Midbrain (tissue), 1 donor: ENCODE results near the gene CIART.
"Not testable (repeated sequence)": the region's sequence is repeated elsewhere in the genome, so short reads cannot be mapped to it uniquely, and the experiment has no call there.

Experiments
- DNase-seq: peaks from one replicate; lab custom pipeline; 2025; lab: John Stamatoyannopoulos, UW

The CIART gene

GRCh38 chr1:150262388-150263320, 19.7 kb upstream of the CIART start:
- no peak for DNase-seq

DNA sequence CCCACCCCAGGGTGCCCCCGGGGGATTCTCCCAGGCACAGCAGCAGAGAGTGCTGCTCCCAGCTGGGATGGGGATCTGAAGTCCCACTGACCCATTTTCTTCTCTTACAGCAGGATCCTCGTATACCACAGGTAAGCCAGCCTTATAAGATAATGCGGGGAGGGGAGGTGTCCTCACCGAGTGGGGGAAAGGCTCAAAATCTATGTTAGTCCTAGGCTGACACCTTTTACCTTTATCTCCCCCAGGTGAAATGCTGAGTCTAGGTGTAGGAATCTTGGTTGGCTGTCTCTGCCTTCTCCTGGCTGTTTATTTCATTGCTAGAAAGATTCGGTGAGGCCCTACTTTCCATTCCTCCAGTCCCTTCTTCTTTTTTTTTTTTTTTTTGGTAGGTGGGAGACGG, 18.8 kb upstream of the CIART start:
- no peak for DNase-seq

- no peak for DNase-seq
Observed at GRCh38 chr1:150267896-150268295, 14.5 kb upstream of the CIART start.

DNA sequence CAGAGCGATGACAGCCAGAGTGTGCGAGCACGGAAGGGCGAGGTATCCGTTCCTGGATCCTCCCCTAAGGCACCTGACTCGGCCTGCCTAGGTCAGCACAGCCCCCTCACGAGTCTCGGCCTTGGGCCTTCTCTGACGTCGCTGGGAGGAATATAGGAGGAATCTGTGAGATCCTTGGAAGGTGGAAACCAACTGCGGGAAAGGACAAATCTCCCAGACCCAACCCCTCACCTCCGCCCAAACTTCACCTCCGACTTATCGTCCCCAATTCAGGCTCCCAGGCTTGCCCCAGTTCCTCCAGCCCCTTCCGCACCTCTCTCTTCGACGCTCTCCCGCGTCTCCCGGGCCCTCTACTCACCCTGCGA, 14.0 kb upstream of the CIART start:
- DNase-seq, result peak; percentile 14

GRCh38 chr1:150268705-150269403, 13.5 kb upstream of the CIART start, which contains the start of gene APH1A:
Gene APH1A, minus strand, starts transcription at chr1:150269016. Its CDS starts 206 bp downstream, at chr1:150268810.
- peak; percentile 97 for DNase-seq

- DNase-seq, result no peak
Observed at GRCh38 chr1:150269451-150269850, 12.9 kb upstream of the CIART start.

- DNase-seq, result no peak
Observed at GRCh38 chr1:150271291-150271959, 10.9 kb upstream of the CIART start.

DNA sequence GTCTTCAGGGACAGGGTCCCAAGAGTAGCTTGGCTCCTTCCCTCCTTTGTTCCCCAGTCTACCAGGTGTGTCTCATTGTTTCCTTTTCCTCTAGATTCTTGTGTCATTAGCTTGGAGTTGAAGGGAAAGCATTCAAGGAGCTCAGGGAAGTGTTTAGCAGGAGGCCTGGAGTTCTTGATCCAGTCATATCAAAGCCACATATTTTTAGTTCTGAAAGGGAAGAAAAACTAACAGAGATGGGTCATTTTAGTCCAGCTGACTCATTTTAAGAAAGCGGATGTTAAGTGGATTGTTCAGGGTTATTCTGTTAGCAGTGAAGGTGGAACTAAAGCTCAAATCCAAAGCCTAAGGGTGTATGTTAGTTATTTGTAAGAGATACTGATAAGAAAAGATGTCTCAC, 9.0 kb upstream of the CIART start:
- DNase-seq, result no peak

DNA sequence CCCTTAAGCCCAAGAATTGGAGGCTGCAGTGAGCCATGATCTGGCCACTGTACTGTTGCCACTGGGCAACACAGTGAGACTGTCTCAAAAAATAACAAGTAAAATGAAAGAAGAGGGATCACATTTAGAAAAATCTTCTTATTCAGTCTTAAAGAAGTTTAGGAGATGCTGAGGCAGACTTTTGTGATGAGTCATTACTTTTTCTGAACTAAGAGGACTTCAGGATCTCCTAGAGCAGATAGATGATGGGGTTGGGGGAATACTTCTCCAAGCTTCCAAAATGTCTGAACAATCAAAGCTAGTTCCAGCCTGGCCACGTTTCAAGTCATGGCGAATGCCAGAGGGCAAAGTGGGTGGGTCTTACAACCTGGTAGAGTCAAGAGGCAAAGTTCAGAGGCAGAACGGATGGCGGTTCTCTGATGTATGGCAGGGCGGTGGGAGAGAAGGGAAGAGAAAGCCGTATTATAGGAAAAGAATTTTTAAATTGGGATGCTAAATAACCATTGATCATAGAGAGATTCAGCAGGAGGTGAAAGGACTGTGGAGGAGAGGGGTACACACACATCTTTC, 2.1 kb upstream of the CIART start:
- no peak for DNase-seq

- DNase-seq, result peak; percentile 81
Observed at GRCh38 chr1:150281221-150281757, 1.1 kb upstream of the CIART start.

DNA sequence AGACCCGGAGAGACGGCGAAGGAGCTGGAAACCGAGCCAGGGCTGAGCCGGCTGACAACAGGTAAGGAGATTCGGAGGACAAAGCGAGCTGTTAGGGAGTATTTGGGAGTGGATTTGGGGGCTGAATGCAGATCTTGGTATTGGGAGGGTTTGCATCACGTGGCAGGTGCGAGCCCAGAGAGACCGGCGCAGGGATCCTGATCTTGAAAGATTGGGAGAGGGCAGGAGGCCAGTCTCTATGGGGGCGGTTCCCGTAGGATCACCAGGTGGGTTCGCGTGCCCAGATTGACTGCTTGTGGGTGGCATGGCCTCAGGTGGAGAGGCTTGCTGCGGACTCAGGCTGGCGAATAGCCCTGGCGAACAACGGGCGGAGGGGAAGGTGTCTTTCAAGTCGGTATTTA, 204 bp downstream of the CIART start:
- peak; percentile 68 for DNase-seq

GRCh38 chr1:150283260-150283659, 906 bp downstream of the CIART start:
- no peak for DNase-seq

GRCh38 chr1:150288382-150288781, 6.0 kb downstream of the CIART start:
- DNase-seq, result no peak

DNA sequence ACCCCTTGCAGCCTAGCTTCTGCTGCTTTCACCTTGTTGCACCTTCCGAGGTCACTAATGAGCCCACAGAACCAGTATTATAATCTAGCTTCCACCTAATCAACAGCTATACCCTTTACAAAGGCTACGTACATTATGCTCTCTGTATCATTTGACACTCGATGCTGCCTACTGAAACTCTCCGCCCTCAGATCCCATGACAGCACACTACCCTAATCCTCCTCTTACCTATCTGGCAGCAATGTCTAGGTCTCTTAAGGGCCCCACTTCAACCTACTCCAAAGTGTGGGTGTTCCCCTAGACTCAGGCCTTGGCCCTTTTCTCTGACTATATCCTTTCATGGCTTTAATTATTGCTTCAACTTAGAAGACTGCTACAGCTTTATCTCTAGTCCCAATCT, 6.5 kb downstream of the CIART start:
- no peak for DNase-seq

DNA sequence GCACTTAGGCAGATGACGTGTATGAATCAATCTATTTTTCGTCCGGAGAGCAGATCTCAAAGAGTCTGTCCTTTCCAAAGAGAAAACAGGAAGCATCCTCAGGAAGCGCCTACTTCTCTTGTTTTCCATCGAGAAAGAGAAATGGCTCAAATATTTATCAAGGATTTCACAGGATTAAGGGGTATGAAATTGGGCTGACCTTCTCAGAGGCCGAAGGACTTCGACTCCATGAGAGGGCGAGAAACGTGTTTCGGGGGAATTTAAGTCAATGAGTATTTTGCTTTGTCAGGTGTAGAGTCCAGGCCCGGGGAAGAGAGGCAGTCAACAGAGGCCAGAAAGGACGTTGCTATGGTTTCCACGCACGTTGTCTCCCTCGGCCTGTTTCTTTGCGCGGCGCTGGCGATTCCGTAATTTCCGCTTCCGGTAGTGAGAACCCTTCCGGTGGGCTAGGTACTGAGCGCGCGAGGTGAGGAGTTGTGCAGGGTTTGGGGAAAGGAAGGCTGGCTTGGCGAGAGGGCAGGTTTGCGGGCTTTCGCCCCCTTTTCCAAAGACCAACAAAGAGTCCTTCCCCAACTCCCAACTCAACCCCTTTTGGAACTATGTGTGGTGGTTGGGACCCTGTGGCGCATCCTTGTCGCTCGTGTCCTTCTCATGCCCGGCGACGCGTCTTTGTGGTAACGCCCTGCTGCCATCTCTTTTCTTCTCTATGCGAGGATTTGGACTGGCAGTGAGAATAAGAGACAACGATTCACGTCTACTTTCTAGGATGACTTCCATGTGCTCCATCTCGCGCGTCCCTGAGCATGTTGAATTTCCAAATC, 11.3 kb downstream of the CIART start, which contains the start of gene MRPS21:
MRPS21 (plus strand) TSS at position 429 of the 821 bp plus-strand sequence. CDS start 506 bp downstream, outside the sequence.
- DNase-seq, result peak; percentile 93

DNA sequence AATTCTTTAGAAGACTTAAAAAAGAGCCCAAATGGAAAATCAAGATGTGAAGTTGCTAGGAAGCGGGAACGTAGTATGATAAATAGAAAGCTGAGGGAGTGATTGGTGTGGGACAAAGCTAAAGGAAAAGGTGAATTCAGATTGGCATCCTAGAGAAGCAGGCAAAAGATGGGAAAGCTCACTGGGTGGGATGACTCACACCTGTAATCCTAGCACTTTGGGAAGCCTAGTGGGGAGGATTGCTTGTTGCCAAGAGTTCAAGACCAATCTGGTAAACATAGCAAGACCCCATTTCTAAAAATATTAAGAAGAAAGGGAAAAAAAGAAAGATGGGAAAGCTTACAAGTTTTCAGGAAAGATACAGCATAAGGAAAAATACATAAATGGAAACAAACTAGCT, 13.1 kb downstream of the CIART start:
- DNase-seq, result no peak

DNA sequence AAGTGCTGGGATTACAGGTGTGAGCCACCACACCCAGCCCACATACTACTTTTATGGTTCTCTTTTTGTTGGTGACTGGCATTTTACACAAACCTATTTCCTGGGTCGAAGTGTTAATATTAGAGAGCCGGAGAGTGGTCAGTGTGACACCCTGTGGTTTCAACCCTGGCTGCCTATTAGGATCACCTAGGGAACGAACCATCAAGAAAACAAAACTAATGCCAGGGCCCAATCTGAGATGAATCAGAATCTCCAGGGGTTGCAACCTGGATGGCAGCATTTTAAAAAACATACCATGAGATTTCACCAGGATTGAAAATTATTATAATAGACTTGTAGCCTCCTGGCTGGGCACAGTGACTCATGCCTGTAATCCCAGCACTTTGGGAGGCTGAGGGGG, 17.4 kb downstream of the CIART start:
- no peak for DNase-seq

GRCh38 chr1:150302338-150302737, 20.0 kb downstream of the CIART start:
- DNase-seq, result peak; percentile 75

DNA sequence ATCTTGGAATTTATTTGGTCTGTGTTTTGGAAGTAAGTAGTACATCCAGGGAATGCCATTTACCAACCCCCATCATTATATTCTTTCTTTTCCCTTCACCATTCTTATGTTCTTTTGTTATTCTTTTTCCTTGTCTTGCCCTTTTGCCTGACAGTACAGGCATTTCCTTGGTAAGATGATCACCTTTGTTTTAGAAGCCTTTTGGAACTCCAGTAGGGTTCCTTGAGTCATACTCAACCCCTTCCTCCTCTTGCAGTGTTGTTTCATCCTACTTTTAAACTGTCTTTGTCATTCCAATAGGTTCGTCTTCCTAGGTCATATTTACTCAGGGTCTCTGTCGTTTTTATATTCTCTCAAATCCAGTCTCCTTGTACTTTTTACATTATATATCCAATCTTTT, 20.5 kb downstream of the CIART start:
- DNase-seq, result no peak

GRCh38 chr1:150308585-150308984, 26.2 kb downstream of the CIART start:
- not testable (repeated sequence) for DNase-seq
